Measurements from ENCODE around the gene ANKLE1. TPM values are rescaled to one million over a fixed set of nuclear protein-coding genes. Genes with fewer than 3 reads are reported as not detected.

The ANKLE1 gene
- total and polyA plus RNA-seq, 2 donors (not counting 1 experiment from before 2014, with no cell fraction given) = 0.08 to 0.17 TPM

DNA sequence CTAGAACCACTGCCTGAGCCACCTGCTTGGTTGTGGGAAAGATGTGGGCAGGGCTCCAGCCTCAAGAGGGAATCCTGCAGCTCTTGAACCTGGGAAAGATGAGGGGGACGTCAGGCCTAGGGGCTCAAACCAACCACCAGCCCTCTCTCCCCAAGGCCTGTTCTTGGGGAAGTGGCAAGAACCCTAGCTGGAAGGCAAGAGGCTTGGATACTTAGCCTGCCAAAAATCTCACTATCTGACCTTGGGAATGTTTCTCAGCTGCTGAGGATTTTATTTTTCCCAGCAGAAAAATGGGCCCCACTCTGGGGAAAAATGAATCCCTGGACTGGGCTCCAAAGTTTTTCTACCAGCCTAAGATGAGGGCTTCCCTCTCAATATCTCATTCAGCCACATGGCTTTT, 21.8 kb upstream of the ANKLE1 start:
- no peak for DNase-seq (ENCODE audit: low read depth in 2 of 2)
- TF ChIP-seq, protein P1, sequence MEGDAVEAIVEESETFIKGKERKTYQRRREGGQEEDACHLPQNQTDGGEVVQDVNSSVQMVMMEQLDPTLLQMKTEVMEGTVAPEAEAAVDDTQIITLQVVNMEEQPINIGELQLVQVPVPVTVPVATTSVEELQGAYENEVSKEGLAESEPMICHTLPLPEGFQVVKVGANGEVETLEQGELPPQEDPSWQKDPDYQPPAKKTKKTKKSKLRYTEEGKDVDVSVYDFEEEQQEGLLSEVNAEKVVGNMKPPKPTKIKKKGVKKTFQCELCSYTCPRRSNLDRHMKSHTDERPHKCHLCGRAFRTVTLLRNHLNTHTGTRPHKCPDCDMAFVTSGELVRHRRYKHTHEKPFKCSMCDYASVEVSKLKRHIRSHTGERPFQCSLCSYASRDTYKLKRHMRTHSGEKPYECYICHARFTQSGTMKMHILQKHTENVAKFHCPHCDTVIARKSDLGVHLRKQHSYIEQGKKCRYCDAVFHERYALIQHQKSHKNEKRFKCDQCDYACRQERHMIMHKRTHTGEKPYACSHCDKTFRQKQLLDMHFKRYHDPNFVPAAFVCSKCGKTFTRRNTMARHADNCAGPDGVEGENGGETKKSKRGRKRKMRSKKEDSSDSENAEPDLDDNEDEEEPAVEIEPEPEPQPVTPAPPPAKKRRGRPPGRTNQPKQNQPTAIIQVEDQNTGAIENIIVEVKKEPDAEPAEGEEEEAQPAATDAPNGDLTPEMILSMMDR (conservative IDR thresholded peaks at IDR 0.05 in 1 of 2, IDR thresholded peaks at IDR 0.05 in 1 of 2; ENCODE audit: low read depth in 1 of 2, low read length in 2 of 2) = no peak
- no peak for TF ChIP-seq EZH2 (IDR thresholded peaks at IDR 0.05; ENCODE audit: low read length, missing control alignments)
- no peak overlapping the region for H3K4me2 ChIP-seq (ENCODE audit: extremely low read depth, insufficient read depth, low read length)
- H3K4me1 ChIP-seq (ENCODE audit: control insufficient read depth, extremely low read depth, insufficient read depth, low read length) = no peaks in the 10 kb centered on the region
- no peaks in the 10 kb centered on the region for H4K20me1 ChIP-seq (ENCODE audit: control insufficient read depth, extremely low read depth, insufficient read depth, low read length)
- H3K36me3 ChIP-seq (ENCODE audit: control insufficient read depth, insufficient read depth, low read length) = no peaks in the 10 kb centered on the region
- no peaks in the 10 kb centered on the region for H3K27me3 ChIP-seq (ENCODE audit: control insufficient read depth, insufficient read depth, low read length)
- H3K4me3 ChIP-seq (replicated peaks in 1 of 4; ENCODE audit: control extremely low read depth in 1 of 4, insufficient read depth in 1 of 4, low read depth in 3 of 4, low read length in 4 of 4) = no peak overlapping the region
- H2AFZ ChIP-seq (ENCODE audit: low read length) = no peak overlapping the region
- no peaks in the 10 kb centered on the region for H3K79me2 ChIP-seq (ENCODE audit: control insufficient read depth, insufficient read depth, low read length)
- no peaks in the 10 kb centered on the region for H3K9me3 ChIP-seq (ENCODE audit: control insufficient read depth, insufficient read depth, low read depth, low read length)
- no peak overlapping the region for H3K27ac ChIP-seq (ENCODE audit: insufficient read depth, low read length)
- H3K9ac ChIP-seq (ENCODE audit: insufficient read depth, low read length) = no peak overlapping the region

DNA sequence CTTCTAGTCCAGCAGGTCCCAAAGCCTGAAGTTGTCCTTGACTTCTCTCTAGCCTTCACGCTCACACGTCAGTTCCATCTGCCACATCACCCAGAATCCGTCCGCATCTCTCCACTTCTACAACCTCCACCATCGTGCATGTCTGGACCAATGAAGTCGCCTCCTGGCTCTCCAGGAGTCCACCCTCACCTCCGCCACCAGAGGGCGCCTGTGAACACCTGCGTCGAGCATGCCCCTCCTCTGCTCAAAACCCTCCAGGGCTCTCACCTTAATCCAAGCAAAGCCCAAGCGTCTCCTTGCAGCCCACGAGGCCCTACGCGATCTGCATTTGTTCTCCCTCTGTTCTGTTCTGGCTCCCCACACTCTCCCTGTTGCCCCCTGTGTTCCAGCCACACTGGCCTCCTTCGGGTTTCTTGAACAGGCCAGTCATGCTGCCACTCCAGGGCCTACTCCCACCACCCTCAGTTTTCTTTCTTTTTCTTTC, 20.8 kb upstream of the ANKLE1 start:
- no peak overlapping the region for H3K4me2 ChIP-seq (ENCODE audit: extremely low read depth, insufficient read depth, low read length)
- H3K79me2 ChIP-seq (ENCODE audit: control insufficient read depth, insufficient read depth, low read length) = no peaks in the 10 kb centered on the region
- no peaks in the 10 kb centered on the region for H3K9me3 ChIP-seq (ENCODE audit: control insufficient read depth, insufficient read depth, low read depth, low read length)
- no peaks in the 10 kb centered on the region for H4K20me1 ChIP-seq (ENCODE audit: control insufficient read depth, extremely low read depth, insufficient read depth, low read length)
- H3K4me1 ChIP-seq (ENCODE audit: control insufficient read depth, extremely low read depth, insufficient read depth, low read length) = no peaks in the 10 kb centered on the region
- H3K27ac ChIP-seq (ENCODE audit: insufficient read depth, low read length) = no peak overlapping the region
- no peak for TF ChIP-seq EZH2 (IDR thresholded peaks at IDR 0.05; ENCODE audit: low read length, missing control alignments)
- TF ChIP-seq, protein P1 (conservative IDR thresholded peaks at IDR 0.05 in 1 of 2, IDR thresholded peaks at IDR 0.05 in 1 of 2; ENCODE audit: low read depth in 1 of 2, low read length in 2 of 2) = peak; percentile 78 to 94
- no peaks in the 10 kb centered on the region for H3K27me3 ChIP-seq (ENCODE audit: control insufficient read depth, insufficient read depth, low read length)
- peak; percentile 50 to 70 for DNase-seq (ENCODE audit: low read depth in 2 of 2)
- no peak overlapping the region for H2AFZ ChIP-seq (ENCODE audit: low read length)
- no peak overlapping the region for H3K4me3 ChIP-seq (replicated peaks in 1 of 4; ENCODE audit: control extremely low read depth in 1 of 4, insufficient read depth in 1 of 4, low read depth in 3 of 4, low read length in 4 of 4)
- H3K9ac ChIP-seq (ENCODE audit: insufficient read depth, low read length) = no peak overlapping the region
- H3K36me3 ChIP-seq (ENCODE audit: control insufficient read depth, insufficient read depth, low read length) = no peaks in the 10 kb centered on the region

DNA sequence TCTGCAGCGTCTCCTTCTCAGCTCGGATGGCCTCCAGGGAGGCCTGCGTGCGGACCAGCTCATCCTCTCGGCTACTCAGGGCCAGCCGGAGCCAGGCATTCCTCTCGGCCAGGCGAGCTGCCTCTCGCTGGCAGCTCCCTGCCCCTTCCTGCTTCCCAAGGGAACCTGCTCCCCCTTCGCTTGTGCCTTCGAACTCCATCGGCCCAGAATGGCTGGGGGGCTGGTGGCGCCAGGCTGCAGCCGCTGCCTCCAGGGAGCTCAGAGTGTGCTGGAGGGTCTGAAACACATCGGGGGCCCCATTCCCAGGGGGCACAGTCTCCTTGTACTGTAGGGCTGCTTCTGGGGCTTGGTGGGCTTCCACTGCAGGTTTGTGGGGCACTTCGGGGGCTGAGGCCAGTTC, 19.1 kb upstream of the ANKLE1 start:
- H3K4me1 ChIP-seq (ENCODE audit: control insufficient read depth, extremely low read depth, insufficient read depth, low read length) = no peaks in the 10 kb centered on the region
- H3K36me3 ChIP-seq (ENCODE audit: control insufficient read depth, insufficient read depth, low read length) = no peaks in the 10 kb centered on the region
- H3K4me3 ChIP-seq (replicated peaks in 1 of 4; ENCODE audit: control extremely low read depth in 1 of 4, insufficient read depth in 1 of 4, low read depth in 3 of 4, low read length in 4 of 4) = no peak overlapping the region
- no peaks in the 10 kb centered on the region for H3K79me2 ChIP-seq (ENCODE audit: control insufficient read depth, insufficient read depth, low read length)
- H3K27ac ChIP-seq (ENCODE audit: insufficient read depth, low read length) = no peak overlapping the region
- no peak for DNase-seq (ENCODE audit: low read depth in 2 of 2)
- no peaks in the 10 kb centered on the region for H4K20me1 ChIP-seq (ENCODE audit: control insufficient read depth, extremely low read depth, insufficient read depth, low read length)
- no peaks in the 10 kb centered on the region for H3K9me3 ChIP-seq (ENCODE audit: control insufficient read depth, insufficient read depth, low read depth, low read length)
- H3K9ac ChIP-seq (ENCODE audit: insufficient read depth, low read length) = no peak overlapping the region
- no peak overlapping the region for H3K4me2 ChIP-seq (ENCODE audit: extremely low read depth, insufficient read depth, low read length)
- no peak for TF ChIP-seq EZH2 (IDR thresholded peaks at IDR 0.05; ENCODE audit: low read length, missing control alignments)
- TF ChIP-seq, protein P1 (conservative IDR thresholded peaks at IDR 0.05 in 1 of 2, IDR thresholded peaks at IDR 0.05 in 1 of 2; ENCODE audit: low read depth in 1 of 2, low read length in 2 of 2) = no peak
- H2AFZ ChIP-seq (ENCODE audit: low read length) = no peak overlapping the region
- H3K27me3 ChIP-seq (ENCODE audit: control insufficient read depth, insufficient read depth, low read length) = no peaks in the 10 kb centered on the region

All from fibroblast of lung (primary cell).